ENCODE data around the gene LRRC59.

- TF ChIP-seq CTCF (IDR thresholded peaks at IDR 0.05) (no peak), POLR2A (IDR thresholded peaks at IDR 0.05) (no peak)
Measured at GRCh38 chr17:50371526-50371925, 25.8 kb downstream of the LRRC59 start.

Measured in upper lobe of left lung (tissue), 4 donors.